COR-L47 (cell line): ENCODE measurements around the gene NECAB2.

Source experiments
- DNase-seq: peaks from one replicate; lab custom pipeline; 2025; lab: John Stamatoyannopoulos, UW

Gene NECAB2

GRCh38 chr16:83967091-83967490, 953 bp upstream of the NECAB2 start:
- no peak for DNase-seq

- DNase-seq: peak; percentile 52
Observed at GRCh38 chr16:83968306-83968851, 335 bp downstream of the NECAB2 start.

- DNase-seq: no peak
Observed at GRCh38 chr16:83968891-83969649, 1.0 kb downstream of the NECAB2 start.

- DNase-seq: peak; percentile 65
Observed at GRCh38 chr16:83969771-83970429, 1.9 kb downstream of the NECAB2 start.

- no peak for DNase-seq
Observed at GRCh38 chr16:83970430-83970815, 2.4 kb downstream of the NECAB2 start.

GRCh38 chr16:83971165-83972130, 3.4 kb downstream of the NECAB2 start:
- DNase-seq: no peak

GRCh38 chr16:83972256-83973008, 4.4 kb downstream of the NECAB2 start:
- no peak for DNase-seq

GRCh38 chr16:83973077-83973476, 5.0 kb downstream of the NECAB2 start:
- DNase-seq: no peak

GRCh38 chr16:83973581-83974385, 5.7 kb downstream of the NECAB2 start:
- DNase-seq: no peak

GRCh38 chr16:83974475-83974874, 6.4 kb downstream of the NECAB2 start:
- DNase-seq: no peak

- no peak for DNase-seq
Observed at GRCh38 chr16:83975590-83976260, 7.7 kb downstream of the NECAB2 start.

GRCh38 chr16:83977056-83977815, 9.2 kb downstream of the NECAB2 start:
- DNase-seq: no peak

- DNase-seq: no peak
Observed at GRCh38 chr16:83978401-83978904, 10.4 kb downstream of the NECAB2 start.

GRCh38 chr16:83979441-83979840, 11.4 kb downstream of the NECAB2 start:
- DNase-seq: no peak

GRCh38 chr16:83980794-83981193, 12.8 kb downstream of the NECAB2 start:
- DNase-seq: no peak

GRCh38 chr16:83981799-83982198, 13.8 kb downstream of the NECAB2 start:
- no peak for DNase-seq

- DNase-seq: no peak
Observed at GRCh38 chr16:83983491-83983890, 15.4 kb downstream of the NECAB2 start.

GRCh38 chr16:83989300-83989699, 21.3 kb downstream of the NECAB2 start:
- DNase-seq: peak; percentile 87

GRCh38 chr16:83990492-83990891, 22.4 kb downstream of the NECAB2 start:
- no peak for DNase-seq
